Measurements from ENCODE around the gene METTL21C. TPM values are rescaled to one million over a fixed set of nuclear protein-coding genes. Genes with fewer than 3 reads are reported as not detected.

Gene METTL21C
- total RNA-seq, 2 donors from 2014 or later: not detected

DNA sequence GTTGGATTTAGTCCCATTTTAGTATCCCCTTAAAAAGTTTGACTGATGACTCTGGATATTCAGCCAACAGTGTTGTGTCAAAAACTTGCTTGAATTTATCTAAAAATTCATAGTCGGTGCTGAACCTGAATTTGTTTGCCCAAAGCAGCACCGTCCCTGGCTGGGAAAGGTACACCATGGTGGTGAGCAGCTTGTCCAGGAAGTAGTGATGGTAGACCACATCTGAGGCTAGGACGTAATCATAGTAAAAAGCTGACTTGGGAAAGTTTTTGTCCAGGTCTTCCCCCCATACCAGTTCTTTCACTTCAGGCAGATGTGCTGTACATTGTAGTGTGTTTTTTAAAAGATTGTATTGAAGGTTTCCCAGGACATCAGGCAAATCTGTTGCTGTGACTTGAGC lies 8.8 kb downstream of the METTL21C start:
- no peak overlapping the region for H3K4me3 ChIP-seq
- TF ChIP-seq, protein P1, sequence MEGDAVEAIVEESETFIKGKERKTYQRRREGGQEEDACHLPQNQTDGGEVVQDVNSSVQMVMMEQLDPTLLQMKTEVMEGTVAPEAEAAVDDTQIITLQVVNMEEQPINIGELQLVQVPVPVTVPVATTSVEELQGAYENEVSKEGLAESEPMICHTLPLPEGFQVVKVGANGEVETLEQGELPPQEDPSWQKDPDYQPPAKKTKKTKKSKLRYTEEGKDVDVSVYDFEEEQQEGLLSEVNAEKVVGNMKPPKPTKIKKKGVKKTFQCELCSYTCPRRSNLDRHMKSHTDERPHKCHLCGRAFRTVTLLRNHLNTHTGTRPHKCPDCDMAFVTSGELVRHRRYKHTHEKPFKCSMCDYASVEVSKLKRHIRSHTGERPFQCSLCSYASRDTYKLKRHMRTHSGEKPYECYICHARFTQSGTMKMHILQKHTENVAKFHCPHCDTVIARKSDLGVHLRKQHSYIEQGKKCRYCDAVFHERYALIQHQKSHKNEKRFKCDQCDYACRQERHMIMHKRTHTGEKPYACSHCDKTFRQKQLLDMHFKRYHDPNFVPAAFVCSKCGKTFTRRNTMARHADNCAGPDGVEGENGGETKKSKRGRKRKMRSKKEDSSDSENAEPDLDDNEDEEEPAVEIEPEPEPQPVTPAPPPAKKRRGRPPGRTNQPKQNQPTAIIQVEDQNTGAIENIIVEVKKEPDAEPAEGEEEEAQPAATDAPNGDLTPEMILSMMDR (IDR thresholded peaks at IDR 0.05): no peak
- no peaks in the 10 kb centered on the region for H3K27me3 ChIP-seq
- intact Hi-C loops (cut with DNase I): no loop called here
- DNase-seq: no peak
- no peaks in the 10 kb centered on the region for H3K9me3 ChIP-seq
- no peak overlapping the region for H3K27ac ChIP-seq
- no peaks in the 10 kb centered on the region for H3K4me1 ChIP-seq
- H3K36me3 ChIP-seq: no peaks in the 10 kb centered on the region
- no peak overlapping the region for H3K9ac ChIP-seq (ENCODE audit: low read depth in 2 of 2, low read length in 2 of 2)

DNA sequence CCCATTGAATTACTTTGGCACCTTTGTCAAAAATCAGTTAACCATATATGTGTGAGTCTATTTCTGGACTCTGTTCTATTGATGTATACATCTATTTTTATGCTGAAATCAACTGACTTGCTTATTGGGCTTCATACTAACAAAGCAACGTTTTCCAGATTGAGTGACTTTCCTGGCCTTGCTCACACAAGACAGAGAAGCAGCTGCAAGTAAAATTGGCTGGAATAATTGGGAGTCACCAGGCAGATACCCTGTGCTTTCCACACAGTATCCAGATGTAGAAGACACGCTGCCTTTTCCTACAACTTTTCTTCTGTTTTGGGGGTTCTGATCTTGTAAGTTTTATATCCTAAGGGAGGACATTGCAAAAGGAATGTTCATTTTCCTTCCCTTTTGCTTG lies 11.2 kb downstream of the METTL21C start:
- H3K4me1 ChIP-seq: no peaks in the 10 kb centered on the region
- H3K9me3 ChIP-seq: no peaks in the 10 kb centered on the region
- TF ChIP-seq, protein P1 (IDR thresholded peaks at IDR 0.05): no peak
- no peaks in the 10 kb centered on the region for H3K36me3 ChIP-seq
- no peak overlapping the region for H3K4me3 ChIP-seq
- no peak for DNase-seq
- H3K27ac ChIP-seq: no peak overlapping the region
- no peak overlapping the region for H3K9ac ChIP-seq (ENCODE audit: low read depth in 2 of 2, low read length in 2 of 2)
- intact Hi-C loops (cut with DNase I): no loop called here
- no peaks in the 10 kb centered on the region for H3K27me3 ChIP-seq

DNA sequence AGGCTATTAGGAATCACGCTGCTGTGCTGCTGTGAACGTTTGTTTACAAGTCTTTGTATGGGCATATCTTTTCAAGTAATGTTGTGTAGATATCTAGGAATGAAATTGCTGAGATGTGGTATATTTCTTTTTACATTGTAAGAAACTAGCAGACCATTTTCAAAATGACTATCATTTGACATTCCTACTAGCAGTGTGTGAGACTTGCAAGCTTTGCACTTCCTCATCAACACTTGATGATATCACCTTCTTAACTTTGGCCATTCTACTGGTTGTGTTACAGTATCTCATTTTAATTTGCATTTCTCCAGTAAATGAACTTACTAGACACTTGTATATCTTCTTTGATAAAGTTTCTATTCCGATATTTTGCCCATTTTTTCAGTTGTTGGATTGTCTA lies 12.1 kb downstream of the METTL21C start:
- TF ChIP-seq, protein P1 (IDR thresholded peaks at IDR 0.05): no peak
- H3K4me1 ChIP-seq: no peaks in the 10 kb centered on the region
- no peak overlapping the region for H3K4me3 ChIP-seq
- intact Hi-C loops (cut with DNase I): no loop called here
- DNase-seq: no peak
- no peak overlapping the region for H3K27ac ChIP-seq
- no peaks in the 10 kb centered on the region for H3K9me3 ChIP-seq
- no peaks in the 10 kb centered on the region for H3K27me3 ChIP-seq
- H3K36me3 ChIP-seq: no peaks in the 10 kb centered on the region
- H3K9ac ChIP-seq (ENCODE audit: low read depth in 2 of 2, low read length in 2 of 2): no peak overlapping the region

DNA sequence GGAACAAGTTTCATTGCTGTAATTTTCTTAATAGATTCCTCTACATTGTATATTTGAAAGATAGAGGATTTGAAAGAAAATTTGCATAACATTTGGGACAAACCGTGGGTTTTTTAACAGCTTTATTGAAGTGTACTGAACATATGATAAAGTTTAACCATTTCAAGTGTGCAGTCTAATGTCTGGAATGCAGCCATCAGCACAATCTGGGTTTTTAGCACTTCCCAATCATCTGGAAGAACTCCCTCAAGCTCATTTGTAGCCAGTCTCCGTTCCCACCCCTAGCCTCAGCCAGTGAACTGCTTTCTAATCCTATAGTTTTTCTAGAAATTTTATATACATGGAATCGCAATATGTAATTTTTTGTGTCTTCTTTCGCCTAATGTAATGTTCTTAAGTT lies 12.6 kb downstream of the METTL21C start:
- no peak for DNase-seq
- H3K9ac ChIP-seq (ENCODE audit: low read depth in 2 of 2, low read length in 2 of 2): no peak overlapping the region
- peaks cover 2% of the 10 kb centered on the region for H3K36me3 ChIP-seq
- H3K4me1 ChIP-seq: no peaks in the 10 kb centered on the region
- H3K27me3 ChIP-seq: no peaks in the 10 kb centered on the region
- intact Hi-C loops (cut with DNase I): no loop called here
- no peaks in the 10 kb centered on the region for H3K9me3 ChIP-seq
- no peak overlapping the region for H3K27ac ChIP-seq
- TF ChIP-seq, protein P1 (IDR thresholded peaks at IDR 0.05): no peak
- no peak overlapping the region for H3K4me3 ChIP-seq

DNA sequence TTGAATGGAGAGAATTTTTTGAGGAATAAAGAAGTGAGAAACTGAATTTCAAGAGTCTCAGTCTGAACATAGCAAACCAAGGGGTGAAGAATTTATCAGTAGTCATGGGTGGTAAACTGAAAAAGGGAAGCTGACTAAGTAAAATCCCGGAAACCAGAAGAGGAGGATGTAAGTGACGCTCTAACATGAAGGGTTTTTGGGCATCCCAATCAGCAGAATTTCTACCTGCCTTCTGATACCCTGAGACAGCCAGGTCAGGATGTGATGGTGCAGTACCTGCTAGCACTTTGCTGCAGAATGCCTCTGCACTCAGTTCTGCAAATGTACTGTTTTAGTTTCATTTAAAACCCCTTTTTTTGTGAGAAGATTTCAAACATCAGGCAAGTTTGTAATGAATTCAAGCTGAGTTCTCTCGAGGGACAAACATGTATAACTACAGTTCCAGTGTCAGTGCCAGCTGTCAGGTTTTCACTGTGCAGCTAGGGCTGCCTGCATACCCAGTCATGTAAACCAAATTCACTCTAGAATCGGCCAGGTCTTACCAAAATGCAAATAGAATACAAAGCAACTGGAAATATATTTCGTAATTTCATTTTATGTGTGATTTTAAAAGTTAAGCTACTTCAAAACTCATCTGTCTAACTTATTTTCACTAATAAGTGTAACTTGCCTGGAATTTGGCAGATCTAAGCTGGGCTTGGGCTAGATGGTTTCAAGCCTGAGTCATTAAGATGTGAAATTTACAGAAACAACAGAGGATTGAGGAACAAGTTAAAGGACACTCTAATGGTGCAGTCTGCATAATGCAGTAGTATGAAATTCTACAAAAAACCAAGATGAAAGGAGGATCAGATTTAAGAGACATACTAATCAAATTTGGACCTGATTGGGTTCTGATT lies 13.8 kb downstream of the METTL21C start:
- H3K4me1 ChIP-seq: no peaks in the 10 kb centered on the region
- peaks cover 4% of the 10 kb centered on the region for H3K36me3 ChIP-seq
- DNase-seq: no peak
- intact Hi-C loops (cut with DNase I): no loop called here
- H3K27me3 ChIP-seq: no peaks in the 10 kb centered on the region
- H3K4me3 ChIP-seq: no peak overlapping the region
- H3K27ac ChIP-seq: no peak overlapping the region
- TF ChIP-seq, protein P1 (IDR thresholded peaks at IDR 0.05): no peak
- no peak overlapping the region for H3K9ac ChIP-seq (ENCODE audit: low read depth in 2 of 2, low read length in 2 of 2)
- H3K9me3 ChIP-seq: no peaks in the 10 kb centered on the region
